Mucosa of rectum (tissue), 2 donors: Measurements from ENCODE around the gene ZNF410.

Source experiments
- H3K27ac ChIP-seq, 2 donors: one replicate each; pipeline ENCODE4 v1.7.0; 2013; ENCODE audit warnings: inconsistent platforms in 2 of 2, low read depth in 2 of 2, low read length in 2 of 2
- H3K27me3 ChIP-seq, 2 donors: one replicate each; pipeline ENCODE4 v1.7.0; 2013; ENCODE audit warnings: low read length in 2 of 2; ENCODE audit not compliant: control insufficient read depth in 2 of 2, insufficient read depth in 2 of 2
- H3K36me3 ChIP-seq, 2 donors: one replicate each; pipeline ENCODE4 v1.7.0; 2013; ENCODE audit warnings: low read length in 2 of 2; ENCODE audit not compliant: control insufficient read depth in 2 of 2, insufficient read depth in 2 of 2
- H3K4me1 ChIP-seq, 2 donors: one replicate each; pipeline ENCODE4 v1.7.0; 2013; ENCODE audit warnings: low read length in 2 of 2, mild to moderate bottlenecking in 1 of 2; ENCODE audit not compliant: control insufficient read depth in 2 of 2, insufficient read depth in 2 of 2
- H3K4me3 ChIP-seq, 2 donors: one replicate each; pipeline ENCODE4 v1.7.0; 2013; ENCODE audit warnings: low read length in 2 of 2
- H3K9ac ChIP-seq, 2 donors: one replicate each; pipeline ENCODE4 v1.7.0; 2013; ENCODE audit warnings: low read length in 2 of 2, low read depth in 1 of 2, mild to moderate bottlenecking in 1 of 2
- H3K9me3 ChIP-seq, 2 donors: one replicate each; pipeline ENCODE4 v1.7.0; 2013; ENCODE audit warnings: low read length in 2 of 2; ENCODE audit not compliant: control insufficient read depth in 2 of 2
- donor health status: healthy.
- donor health status: Normal muscosa, but diverticular disease.

The ZNF410 gene

GRCh38 chr14:73973497-73973896, 86.8 kb downstream of the ZNF410 start:
- H3K27me3 ChIP-seq: no peaks in the 10 kb centered on the region
- peaks cover 0 to 40% of the 10 kb centered on the region in 2 donors for H3K4me1 ChIP-seq
- H3K36me3 ChIP-seq: peaks cover 59 to 62% of the 10 kb centered on the region in 2 donors
- no peaks in the 10 kb centered on the region for H3K9me3 ChIP-seq
- peak overlapping the region in 1 of 2 donors; percentile 0 for H3K27ac ChIP-seq
- no peak overlapping the region for H3K9ac ChIP-seq
- no peak overlapping the region for H3K4me3 ChIP-seq

GRCh38 chr14:73976125-73976524, 89.5 kb downstream of the ZNF410 start:
- Histone ChIP-seq H3K27me3 (no peaks in the 10 kb centered on the region), H3K36me3 (peaks cover 43 to 47% of the 10 kb centered on the region in 2 donors), H3K4me3 (no peak overlapping the region), H3K9ac (no peak overlapping the region), H3K9me3 (no peaks in the 10 kb centered on the region), H3K27ac (no peak overlapping the region), H3K4me1 (peaks cover 0 to 45% of the 10 kb centered on the region in 2 donors)

GRCh38 chr14:73977896-73978295, 91.2 kb downstream of the ZNF410 start:
- Histone ChIP-seq H3K4me3 (no peak overlapping the region), H3K27ac (peak overlapping the region in 1 of 2 donors; percentile 69), H3K36me3 (peaks cover 36 to 38% of the 10 kb centered on the region in 2 donors)

More at GRCh38 chr14:73977896-73978295, 91.2 kb downstream of the ZNF410 start:
- Histone ChIP-seq H3K9me3 (no peaks in the 10 kb centered on the region), H3K27me3 (no peaks in the 10 kb centered on the region), H3K9ac (no peak overlapping the region), H3K4me1 (peaks cover 0 to 36% of the 10 kb centered on the region in 2 donors)
